GM18508 (cell line): Measurements from ENCODE around the gene CNP.
A peak's percentile ranks its signal among the peaks of the same experiment; 100 is the strongest.
"Not testable (repeated sequence)": the region's sequence is repeated elsewhere in the genome, so short reads cannot be mapped to it uniquely, and the experiment has no call there.

Source experiments
- ATAC-seq: cut with Tn5 transposase; IDR thresholded peaks from one replicate; pipeline ENCODE4 v1.9.1; 2021; ENCODE audit warnings: moderate number of reproducible peaks; ENCODE audit not compliant: insufficient read depth, unreplicated experiment

The CNP gene

DNA sequence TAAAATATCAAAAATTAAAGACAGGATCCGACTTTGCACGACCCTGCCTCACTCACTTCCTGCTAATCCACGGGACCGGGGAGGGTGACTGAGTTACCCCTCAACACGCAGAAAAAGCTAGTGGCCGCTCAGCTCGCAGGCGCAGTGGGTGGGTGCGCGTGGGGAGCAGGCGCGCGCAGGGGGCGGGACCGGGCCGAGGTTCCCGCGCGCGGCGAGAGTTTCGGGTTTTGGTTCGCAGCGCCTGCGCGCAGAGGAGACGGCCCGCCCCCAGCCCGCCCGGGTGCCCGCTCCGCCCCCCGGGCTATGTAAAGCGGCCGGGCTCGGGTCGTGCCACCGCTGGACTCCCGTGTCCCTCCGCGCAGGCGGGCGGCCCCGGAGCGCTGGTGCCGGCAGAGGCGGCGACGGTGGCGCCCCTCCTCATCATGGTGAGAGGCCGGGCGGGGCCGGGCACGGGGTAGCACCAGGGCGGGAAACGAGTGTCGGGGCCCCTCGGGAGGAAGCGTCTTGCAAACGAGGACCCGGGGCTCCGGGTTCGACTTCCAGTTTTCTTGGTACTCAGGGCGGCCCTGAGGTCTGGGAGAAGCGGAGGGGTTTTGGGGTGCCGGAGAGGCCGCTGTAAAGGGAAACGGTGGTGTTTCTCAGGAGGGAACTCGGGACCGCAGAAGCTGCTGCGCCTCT lies at the start of gene CNP:
CNP (plus strand) TSS at position 333 of the 678 bp plus-strand sequence; CDS start at position 423, 90 bp downstream.
- no peak for ATAC-seq

DNA sequence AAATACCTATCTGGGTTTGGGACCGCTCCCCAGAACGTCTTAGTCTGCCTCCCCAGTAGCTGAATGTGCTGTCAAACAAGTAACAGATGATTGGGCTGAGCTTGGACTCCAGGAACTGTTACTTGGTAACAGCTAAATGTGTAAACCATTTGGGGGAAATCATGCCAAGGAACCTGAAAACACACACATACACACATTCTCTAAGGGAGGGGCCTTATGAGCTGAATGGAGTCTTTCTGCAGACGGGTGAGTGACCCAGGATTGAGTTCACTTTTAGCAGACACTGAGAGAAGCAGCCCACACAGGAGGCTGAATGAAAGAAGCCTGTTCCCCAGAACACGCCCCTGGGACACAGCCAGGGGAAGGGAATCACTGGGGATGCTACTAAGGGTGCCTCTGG lies 49.4 kb upstream of the CNP start:
- ATAC-seq: no peak

DNA sequence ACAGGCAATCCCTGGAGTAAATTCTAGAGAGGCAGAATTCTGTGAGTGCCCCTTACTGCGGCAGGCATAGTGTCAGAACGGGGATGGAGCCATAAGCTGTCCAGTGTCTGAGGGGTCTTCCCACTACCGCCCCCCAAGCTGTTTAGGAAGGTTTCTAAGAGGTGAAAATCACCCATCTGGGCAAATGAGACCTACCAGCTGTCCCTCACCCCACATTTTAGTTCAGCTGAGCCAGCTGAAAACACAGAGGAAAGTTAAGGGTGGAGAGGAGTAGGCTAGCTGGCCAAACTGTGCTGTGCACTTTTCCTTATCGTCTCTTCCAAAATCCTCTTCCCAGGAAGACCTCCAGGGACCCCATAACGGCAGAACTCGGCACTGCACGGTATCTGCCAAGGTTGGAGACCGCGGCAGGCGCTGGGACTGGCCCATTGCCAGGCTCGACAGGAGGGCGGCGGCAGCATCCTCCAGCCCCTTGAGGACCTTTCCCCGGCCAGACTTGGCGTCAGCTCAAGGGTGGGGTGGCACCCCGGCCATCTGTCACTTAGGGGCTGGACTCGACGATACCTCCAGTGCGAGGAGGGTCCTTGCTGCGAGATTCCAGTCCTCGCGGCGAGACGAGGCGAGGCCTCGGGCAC lies 48.8 kb upstream of the CNP start:
- ATAC-seq: no peak

DNA sequence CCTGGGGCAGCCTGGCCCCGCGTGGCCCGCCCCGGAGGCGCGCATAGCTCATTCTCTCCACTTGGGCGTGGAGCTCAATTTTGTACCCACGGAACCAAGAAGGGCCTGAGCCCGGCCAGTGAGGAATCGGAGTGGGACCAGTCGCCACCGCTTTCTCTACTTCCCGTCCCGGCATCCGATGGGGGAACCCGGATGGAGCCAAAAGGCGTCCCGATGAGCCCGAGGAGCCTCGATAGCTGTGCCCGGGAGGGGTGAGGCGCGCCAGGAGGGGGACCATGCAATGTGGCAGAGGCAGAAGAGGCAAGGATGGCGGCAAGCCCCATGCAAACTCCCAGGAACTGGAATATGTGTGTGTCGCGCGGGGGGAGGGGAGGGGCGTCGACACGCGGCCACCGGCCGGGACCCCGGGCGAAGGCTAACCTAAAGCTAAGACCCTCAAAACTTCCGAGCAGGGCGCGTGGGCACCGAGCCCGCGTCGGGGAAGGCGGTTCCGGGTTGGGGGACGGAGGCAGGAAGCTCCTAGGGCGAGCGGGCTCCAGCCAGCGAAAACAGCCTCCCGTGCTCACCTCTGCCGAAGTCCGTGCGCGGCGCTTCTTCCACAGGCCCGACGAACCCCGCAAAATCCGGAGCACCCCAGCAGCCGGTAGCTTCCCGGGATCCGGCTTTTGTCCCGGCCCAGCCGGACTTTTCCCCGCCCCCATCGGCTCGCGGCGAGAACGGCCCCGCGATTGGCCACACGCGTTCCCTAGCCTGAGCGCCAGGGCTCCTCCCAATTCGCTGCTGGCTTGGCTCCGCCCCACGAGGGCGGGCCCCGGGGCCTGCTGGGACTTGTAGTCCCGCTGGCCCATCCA lies 48.1 kb upstream of the CNP start, which contains the start of gene ACLY:
ACLY (minus strand) TSS at position 638 of the 851 bp plus-strand sequence. CDS start 5,078 bp downstream, outside the sequence.
- no peak for ATAC-seq

DNA sequence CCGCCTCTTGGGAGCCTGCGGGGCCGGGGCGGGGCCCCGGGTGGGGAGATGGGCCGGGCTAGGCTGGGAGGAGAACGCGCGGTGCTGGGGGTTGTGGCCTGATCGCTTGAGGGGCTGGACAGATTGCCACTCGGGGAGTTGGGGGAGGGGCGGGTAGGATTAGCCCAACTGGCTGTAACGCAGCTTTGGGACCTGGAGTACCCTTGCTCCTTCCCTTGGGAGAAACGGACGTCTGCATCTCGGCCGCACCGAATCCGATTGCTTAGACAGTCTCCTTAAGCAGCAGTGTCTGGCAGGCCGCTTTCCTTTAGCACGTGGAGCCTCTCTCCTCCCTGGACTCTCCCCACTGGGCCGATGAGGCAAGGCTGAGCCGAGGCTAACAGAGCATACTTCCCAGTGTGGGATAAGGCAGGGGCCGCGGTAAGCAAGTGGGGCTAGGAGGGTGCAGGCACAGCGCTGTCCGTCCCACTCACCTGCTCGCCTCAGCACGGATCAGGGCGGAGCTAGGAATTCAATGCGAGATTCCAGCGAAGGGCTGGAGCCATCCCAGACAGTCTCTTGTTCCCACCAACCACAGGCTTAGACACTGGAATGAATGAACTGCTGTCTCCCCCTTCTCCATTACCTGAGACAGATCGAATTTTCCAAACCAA lies 47.3 kb upstream of the CNP start:
- no peak for ATAC-seq

DNA sequence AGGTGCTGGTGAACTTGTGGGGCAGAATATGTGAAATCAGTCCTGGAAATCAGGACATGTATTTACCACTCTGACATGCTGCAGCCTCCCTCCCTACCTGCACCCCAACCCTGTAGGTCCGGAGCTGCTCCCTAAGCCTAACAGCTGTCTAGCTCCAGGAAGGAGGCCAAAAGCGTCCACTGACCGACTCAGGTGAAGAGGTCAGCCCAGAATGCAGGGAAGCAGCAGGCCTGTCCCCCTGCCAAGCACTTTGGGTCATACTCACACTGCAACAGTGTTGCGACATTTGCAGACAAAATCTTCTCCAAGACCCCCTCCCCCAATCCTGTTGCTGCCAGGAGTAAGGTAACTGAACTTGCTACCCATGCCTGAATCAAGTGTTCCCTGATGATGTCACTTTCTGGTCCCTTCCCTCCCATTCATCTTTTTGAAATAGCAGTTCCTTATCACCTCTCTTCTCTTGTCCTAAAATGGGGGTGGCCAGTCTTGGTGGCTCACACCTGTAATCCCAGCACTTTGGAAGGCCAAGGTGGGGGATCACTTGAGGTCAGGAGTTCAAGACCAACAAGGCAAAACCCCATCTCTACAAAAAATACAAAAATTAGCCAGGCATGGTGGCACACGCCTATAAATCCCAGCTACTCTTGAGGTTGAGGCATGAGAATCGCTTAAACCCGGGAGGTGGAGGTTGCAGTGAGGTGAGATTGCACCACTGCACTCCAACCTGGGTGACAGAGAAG lies 46.6 kb upstream of the CNP start:
- no peak for ATAC-seq

DNA sequence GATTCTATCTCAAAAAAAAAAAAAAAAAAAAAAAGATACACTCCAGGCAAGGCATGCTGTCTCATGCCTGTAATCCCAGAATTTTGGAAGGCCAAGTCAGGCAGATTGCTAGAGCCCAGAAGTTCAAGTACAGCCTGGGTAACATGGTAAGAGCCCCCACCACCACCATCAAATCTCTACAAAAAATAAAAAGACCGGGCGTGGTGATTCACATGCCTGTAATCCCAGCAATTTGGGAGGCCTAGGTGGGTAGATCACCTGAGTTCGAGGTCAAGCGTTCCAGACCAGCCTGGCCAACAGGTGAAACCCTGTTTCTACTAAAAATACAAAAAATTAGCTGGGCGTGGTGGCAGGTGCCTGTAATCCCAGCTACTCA lies 46.0 kb upstream of the CNP start:
- ATAC-seq: no peak

DNA sequence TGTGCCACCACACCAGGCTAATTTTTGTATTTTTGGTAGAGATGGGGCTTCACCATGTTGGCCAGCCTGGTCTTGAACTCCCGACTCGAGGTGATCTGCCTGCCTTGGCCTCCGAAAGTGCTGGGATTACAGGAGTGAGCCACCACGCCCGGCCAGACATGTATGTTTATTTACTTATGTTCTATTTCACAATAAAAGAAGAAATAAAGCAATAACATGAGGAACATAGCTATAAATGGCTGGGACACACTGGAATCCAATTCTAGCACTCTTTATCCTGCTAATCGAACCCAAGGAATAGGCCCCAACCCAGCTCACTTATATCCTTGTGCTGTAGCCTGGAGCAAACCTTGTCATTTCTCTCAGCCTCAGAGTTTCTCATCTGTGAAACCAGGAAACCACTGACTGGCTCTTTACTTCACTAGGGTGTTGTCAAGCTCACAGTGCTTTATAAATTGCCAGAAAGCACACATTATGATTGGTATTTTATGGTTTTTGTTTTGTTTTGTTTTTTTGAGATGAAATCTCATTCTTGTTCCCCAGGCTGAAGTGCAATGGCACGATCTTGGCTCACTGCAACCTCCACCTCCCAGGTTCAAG lies 40.5 kb upstream of the CNP start:
- no peak for ATAC-seq

DNA sequence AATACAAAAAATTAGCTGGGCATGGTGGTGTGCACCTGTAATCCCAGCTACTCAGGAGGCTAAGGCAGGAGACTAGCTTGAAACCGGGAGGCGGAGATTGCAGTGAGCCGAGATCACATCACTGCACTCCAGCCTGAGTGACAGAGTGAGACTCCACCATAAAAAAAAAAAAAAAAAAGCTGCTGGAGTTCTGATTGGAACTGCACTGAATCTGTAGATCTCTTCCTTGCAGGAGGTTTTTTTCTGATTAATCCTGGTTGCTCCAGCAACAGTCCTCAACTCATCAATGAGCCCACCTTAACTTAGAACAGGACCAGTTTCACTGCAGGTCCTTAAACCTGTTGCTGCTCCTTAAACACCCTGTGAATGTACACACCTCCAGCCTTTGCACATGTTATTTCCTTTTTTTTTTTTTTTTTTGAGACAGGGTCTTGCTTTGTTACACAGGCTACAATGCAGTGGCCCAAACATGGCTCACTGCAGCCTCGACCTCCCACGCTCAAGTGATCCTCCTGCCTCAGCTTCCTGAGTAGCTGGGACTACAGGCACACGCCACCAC lies 37.8 kb upstream of the CNP start:
- no peak for ATAC-seq

DNA sequence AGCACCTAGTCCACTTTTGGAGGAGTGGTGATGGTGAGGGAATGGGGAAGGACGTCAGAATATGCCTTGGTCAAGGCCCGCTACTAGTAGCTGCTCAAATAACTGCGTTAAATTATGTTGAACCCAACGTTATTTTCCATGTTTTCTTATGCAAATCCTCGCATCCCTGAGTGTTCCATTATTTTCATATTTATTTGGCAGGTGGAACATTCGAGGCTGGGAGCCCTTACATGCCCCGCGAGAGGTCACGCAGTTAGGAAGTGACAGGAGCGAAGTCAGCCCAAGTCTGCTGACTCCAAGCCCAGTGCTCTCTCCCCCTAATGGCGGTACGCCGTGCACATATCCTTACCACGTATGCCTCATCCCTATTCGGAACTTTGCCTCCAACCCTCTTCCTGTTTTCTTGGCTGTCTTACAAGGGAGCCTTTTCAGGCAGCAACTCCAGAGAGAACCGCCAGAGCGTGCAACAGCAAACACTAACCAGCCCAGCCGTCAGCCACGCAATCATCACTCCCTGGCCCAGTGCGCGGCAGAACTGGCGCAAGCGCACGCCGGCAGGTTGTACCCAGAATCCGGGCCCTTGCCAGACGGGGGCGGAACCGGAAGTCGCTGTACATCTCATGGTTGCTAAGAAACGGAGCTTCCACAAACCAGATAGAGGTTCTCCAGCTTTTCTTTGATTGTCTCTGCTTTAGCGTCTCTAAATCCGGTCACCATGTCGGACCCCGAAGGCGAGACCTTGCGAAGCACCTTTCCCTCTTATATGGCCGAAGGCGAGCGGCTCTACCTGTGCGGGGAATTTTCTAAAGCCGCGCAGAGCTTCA lies 36.4 kb upstream of the CNP start, which contains the start of gene ODAD4:
ODAD4 (plus strand) TSS at position 609 of the 824 bp plus-strand sequence; CDS start at position 716, 107 bp downstream.
- peak; percentile 56 for ATAC-seq

DNA sequence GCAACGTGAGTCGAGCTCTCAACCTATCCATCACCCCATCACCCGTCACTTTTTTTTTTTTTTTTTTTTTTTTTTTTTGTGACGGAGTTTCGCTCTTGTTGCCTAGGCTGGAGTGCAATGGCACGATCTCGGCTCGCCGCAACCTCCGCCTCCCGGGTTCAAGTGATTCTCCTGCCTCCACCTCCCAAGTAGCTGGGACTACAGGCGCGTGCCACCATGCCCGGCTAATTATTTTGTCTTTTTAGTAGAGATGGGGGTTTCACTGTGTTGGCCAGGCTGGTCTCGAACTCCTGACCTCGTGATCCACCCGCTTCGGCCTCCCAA lies 35.8 kb upstream of the CNP start:
- not testable (repeated sequence) for ATAC-seq

DNA sequence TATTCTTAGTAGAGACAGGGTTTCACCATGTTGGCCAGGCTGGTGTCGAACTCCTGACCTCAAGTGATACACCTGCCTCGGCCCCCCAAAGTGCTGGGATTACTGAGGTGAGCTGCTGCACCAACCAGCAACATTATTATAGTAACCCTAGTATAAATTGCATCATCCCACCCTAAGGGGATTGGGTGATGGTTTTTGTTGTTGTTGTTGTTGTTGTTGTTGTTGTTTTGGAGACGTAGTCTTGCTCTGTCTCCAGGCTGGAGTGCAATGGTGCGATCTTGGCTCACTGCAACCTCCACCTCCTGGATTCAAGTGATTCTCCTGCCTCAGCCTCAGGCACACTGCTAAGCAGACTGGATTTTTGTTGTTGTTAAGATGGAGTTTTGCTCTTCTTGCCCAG lies 34.9 kb upstream of the CNP start:
- ATAC-seq: not testable (repeated sequence)

DNA sequence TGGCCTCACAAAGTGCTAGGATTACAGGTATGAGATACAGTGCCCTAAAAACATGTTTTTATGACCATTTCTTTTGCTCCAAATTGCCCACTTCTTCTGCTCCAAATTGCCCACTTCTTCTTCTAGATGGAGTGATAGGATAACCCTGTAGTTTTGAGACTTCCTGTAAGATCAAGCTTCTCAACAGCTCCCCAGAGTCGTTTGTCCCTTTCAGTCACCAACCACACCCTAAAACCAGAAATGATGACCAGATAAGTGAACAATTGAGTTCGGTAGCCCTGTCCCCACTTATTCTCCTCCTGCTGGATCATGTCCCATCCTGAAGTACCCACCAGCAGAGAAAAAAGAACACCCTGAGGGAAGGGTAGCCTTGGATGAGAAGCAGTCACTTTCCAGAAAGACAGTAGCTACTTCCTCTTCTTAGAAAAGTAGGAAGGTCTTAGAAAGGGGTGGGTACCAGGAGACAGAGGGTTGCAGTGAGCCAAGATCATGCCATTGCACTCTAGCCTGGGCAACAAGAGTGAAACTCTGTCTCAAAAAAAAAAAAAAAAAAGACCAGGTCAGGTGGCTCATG lies 33.7 kb upstream of the CNP start:
- ATAC-seq: no peak

DNA sequence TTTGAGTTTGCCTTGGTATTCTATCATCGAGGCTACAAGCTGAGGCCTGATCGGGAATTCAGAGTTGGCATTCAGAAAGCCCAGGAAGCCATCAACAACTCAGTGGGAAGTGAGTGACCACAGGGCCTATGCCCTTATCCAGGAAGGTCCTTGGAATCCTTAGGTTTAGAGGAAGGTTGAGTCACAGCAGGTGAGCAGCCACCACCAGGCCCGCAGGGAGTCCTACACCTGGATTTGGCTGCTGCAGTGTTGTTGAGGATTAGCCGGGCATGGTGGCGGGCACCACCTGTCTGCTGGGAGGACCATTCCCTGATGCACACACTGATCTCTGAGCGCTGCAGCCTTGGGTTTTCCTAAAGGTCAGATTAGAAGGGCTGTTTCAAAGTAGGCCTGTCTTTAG lies 31.0 kb upstream of the CNP start:
- no peak for ATAC-seq

DNA sequence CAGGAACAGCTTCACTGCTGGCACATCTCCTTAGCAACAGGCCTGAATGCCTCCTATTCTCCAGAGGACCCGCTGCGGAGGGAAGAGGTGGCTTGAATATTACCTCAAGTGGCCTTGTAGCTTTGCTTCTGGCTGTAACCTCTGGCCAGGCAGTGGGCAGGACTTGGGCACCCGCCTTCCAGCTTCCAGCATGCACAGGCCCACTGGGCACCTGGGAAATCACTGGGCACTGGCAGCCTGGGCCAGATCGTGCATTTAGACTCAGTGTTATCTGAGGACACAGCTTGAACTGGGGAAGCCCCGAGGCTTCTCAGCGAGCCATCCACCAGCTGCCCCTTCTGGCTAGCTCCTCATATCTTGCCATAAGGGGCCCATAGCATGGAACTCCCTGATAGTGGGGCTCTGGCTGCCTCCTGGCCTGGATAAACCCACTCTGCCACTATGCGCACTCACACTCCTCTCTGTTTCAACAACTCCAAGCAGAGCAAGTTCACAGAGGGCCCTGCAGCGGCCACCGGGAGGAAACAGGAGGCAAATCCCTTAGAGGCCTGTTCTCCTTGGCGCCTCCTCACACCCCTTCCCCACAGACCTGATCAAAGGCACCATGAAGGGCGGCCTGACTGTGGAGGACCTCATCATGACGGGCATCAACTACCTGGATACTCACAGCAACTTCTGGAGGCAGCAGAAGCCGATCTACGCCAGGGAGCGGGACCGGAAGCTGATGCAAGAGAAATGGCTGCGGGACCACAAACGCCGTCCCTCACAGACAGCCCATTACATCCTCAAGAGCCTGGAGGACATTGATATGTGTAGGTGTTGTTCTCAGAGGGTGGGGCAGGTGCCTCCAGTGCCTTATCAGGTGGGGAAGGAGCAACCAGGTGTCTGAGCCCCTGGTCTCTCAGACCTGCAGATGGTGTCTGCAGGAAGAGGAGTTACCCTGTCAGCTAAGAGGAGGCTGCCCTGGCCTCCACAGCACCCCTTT lies 28.3 kb upstream of the CNP start:
- ATAC-seq: no peak

DNA sequence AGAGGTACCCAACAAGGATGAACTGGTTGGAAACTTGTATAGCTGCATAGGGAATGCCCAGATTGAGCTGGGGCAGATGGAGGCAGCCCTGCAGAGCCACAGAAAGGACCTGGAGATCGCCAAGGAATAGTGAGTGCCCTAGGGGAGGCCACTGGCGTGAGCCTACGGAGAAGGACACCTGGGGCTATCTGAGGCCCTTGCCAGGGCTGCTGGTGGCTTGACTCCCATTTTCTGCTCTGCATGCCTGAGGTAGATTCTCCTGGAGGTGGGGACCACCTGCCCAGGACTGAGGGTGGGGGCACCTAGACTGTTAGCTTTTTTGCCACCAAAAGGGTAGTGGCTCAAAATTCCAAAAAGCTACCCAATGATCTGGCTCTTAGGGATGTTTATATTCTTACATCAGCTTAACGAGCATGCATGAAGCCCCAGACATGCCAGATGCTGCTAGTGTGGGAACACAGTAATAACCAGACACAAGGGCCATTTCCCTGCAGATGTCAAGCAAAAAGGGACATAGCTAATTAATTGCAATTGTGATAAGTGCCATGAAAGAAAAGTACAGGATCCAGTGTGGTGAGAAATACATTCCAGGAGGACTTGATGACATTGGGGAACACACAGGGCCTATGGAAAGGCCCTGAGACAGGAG lies 27.4 kb upstream of the CNP start:
- no peak for ATAC-seq

DNA sequence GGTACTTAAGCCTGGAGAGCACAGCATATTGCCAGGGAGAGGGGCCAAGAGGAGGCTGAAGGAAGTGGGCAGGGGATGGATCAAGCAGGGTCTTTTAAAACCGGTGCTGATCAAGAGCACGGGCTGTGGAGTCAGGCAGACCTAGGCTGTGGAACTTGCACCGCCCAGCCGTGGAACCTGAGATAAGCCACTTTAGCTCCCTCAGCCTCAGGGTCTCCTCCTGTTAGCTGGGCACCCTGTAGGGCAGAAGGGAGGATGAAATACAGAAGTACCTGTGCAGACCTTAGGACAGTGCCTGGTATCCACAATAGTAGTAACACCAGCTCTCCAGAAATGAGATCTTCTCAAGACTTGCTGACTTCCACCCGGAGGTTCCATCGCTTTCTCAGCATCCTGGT lies 26.9 kb upstream of the CNP start:
- no peak for ATAC-seq
